Stimulated activated CD4-positive, alpha-beta T cell treated with anti-CD3 and anti-CD28 coated beads, Interleukin-1b, Interleukin-23, amount 100 ng/mL, for 4 hours (primary cell): ENCODE measurements around the gene PPP1R13B.

Source experiments
- DNase-seq, 2 donors: peaks; one replicate each; pipeline ENCODE4 v3.0.0-alpha.2; 2020; ENCODE audit warnings: low read depth in 2 of 2

Gene PPP1R13B

GRCh38 chr14:103715052-103716000, 132.0 kb downstream of the PPP1R13B start, which contains the start of the genes XRCC3 and ZFYVE21:
TSS of gene XRCC3 (minus strand) at chr14:103715451. CDS start at chr14:103711087, 4,364 bp downstream.
TSS of gene ZFYVE21 (plus strand) at chr14:103715810. CDS start at chr14:103715842, 32 bp downstream.
- peak; percentile 98 to 99 for DNase-seq

- no peak for DNase-seq
Observed at GRCh38 chr14:103714063-103714724, 133.2 kb downstream of the PPP1R13B start.

GRCh38 chr14:103713304-103714062, 133.9 kb downstream of the PPP1R13B start:
- no peak for DNase-seq

GRCh38 chr14:103712633-103713247, 134.6 kb downstream of the PPP1R13B start:
- no peak for DNase-seq

- DNase-seq = no peak
Observed at GRCh38 chr14:103711516-103712431, 135.6 kb downstream of the PPP1R13B start.

GRCh38 chr14:103710771-103711377, 136.5 kb downstream of the PPP1R13B start:
- no peak for DNase-seq

GRCh38 chr14:103709814-103710213, 137.6 kb downstream of the PPP1R13B start:
- DNase-seq = no peak

GRCh38 chr14:103708750-103709187, 138.6 kb downstream of the PPP1R13B start:
- no peak for DNase-seq

- DNase-seq = no peak
Observed at GRCh38 chr14:103707329-103708263, 139.8 kb downstream of the PPP1R13B start.

- DNase-seq = no peak
Observed at GRCh38 chr14:103706551-103707328, 140.6 kb downstream of the PPP1R13B start.

- no peak for DNase-seq
Observed at GRCh38 chr14:103705504-103706284, 141.7 kb downstream of the PPP1R13B start.

GRCh38 chr14:103705118-103705503, 142.3 kb downstream of the PPP1R13B start:
- DNase-seq = no peak

GRCh38 chr14:103704708-103705107, 142.7 kb downstream of the PPP1R13B start:
- no peak for DNase-seq

GRCh38 chr14:103703433-103704385, 143.7 kb downstream of the PPP1R13B start:
- DNase-seq = no peak

GRCh38 chr14:103702497-103703432, 144.6 kb downstream of the PPP1R13B start:
- no peak for DNase-seq
